Left colon (tissue), 2 donors: ENCODE data around the gene YBX2. TPM values are rescaled to one million over a fixed set of nuclear protein-coding genes. Genes with fewer than 3 reads are reported as not detected.
A peak's percentile ranks its signal among the peaks of the same experiment; 100 is the strongest.

Experiments used
- ATAC-seq: fragments of 200-7000 bp; cut with Tn5 transposase; one replicate; pipeline ENCODE4 v1.9.1; 2020; ENCODE audit warnings: mild to moderate bottlenecking, moderate library complexity
- DNase-seq, 2 donors: peaks; one replicate each; pipeline ENCODE4 v3.0.0-alpha.2; 2020
- intact Hi-C, 2 donors: fragments of 100-400 bp; cut with DNase I in 1 of 2; cut with micrococcal nuclease in 1 of 2; formaldehyde crosslinking; loops; one replicate each; pipeline versions ENCODE4 v1.11.2 to v1.14.0; 2022; cut with DNase I, micrococcal nuclease
- total RNA-seq, 2 donors: library from RNA; stranded (reverse); fragmentation: NEBNext Ultra II Directional; extraction: Animal tissue kit (Norgen Biotek cat#: 25700); gene quantifications; one replicate each; pipeline ENCODE4 v1.2.1, GENCODE V29; 2021
- donor health status: DM: no; HTN: no; CAD: no.
- donor health status: DM: yes; HTN: yes; CAD: no.

The YBX2 gene
- total RNA-seq, 2 donors from 2014 or later: 19.7 to 23.6 TPM

GRCh38 chr17:7238420-7239090 is 55.9 kb downstream of the YBX2 start:
- no peak for ATAC-seq
- peak in 1 of 2 donors; percentile 54 for DNase-seq
- intact Hi-C loops: no loop called here

Other genes starting within 250 kb of the YBX2 start
- gene CLEC10A, start 214.4 kb downstream of the YBX2 start, total RNA-seq: 1 to 10 TPM; 4.2 to 7.6 TPM
- under 1 TPM in 1 of 2 donors, not detected in 1; 0.25 TPM for gene ASGR2, start 179.8 kb downstream of the YBX2 start, total RNA-seq
- under 1 TPM; 0.37 to 0.42 TPM for gene ASGR1, start 115.3 kb downstream of the YBX2 start, total RNA-seq
- 1 to 10 TPM; 4.0 to 7.3 TPM for gene DLG4, start 74.8 kb downstream of the YBX2 start, total RNA-seq
- 1,000 to 10,000 TPM in 1 of 2 donors, 100 to 1,000 TPM in 1; 784 to 1,134 TPM for gene ACADVL, start 74.7 kb downstream of the YBX2 start, total RNA-seq
- 10 to 100 TPM; 30.9 to 34.9 TPM for gene DVL2, start 60.1 kb downstream of the YBX2 start, total RNA-seq
- 10 to 100 TPM; 33.9 to 44.1 TPM for gene PHF23, start 55.2 kb downstream of the YBX2 start, total RNA-seq
- 100 to 1,000 TPM; 431 to 505 TPM for gene GABARAP, start 52.2 kb downstream of the YBX2 start, total RNA-seq
- gene CTDNEP1, start 42.9 kb downstream of the YBX2 start, total RNA-seq: 100 to 1,000 TPM; 108 to 117 TPM
- 10 to 100 TPM; 42.4 to 55.4 TPM for gene ELP5, start 42.4 kb downstream of the YBX2 start, total RNA-seq
- gene CLDN7, start 32.2 kb downstream of the YBX2 start, total RNA-seq: 1,000 to 10,000 TPM in 1 of 2 donors, 100 to 1,000 TPM in 1; 997 to 1,004 TPM
- 1 to 10 TPM; 1.4 to 9.7 TPM for gene SLC2A4, start 12.9 kb downstream of the YBX2 start, total RNA-seq
- gene EIF5A, start 13.0 kb upstream of the YBX2 start, total RNA-seq: 100 to 1,000 TPM; 330 to 413 TPM
- 10 to 100 TPM; 71.2 to 72.4 TPM for gene GPS2, start 20.7 kb upstream of the YBX2 start, total RNA-seq
- gene NEURL4, start 34.7 kb upstream of the YBX2 start, total RNA-seq: 10 to 100 TPM; 32.7 to 44.5 TPM
- gene ACAP1, start 41.9 kb upstream of the YBX2 start, total RNA-seq: 1 to 10 TPM; 4.1 to 9.0 TPM
- 10 to 100 TPM in 1 of 2 donors, 1 to 10 TPM in 1; 9.4 to 10.1 TPM for gene KCTD11, start 57.5 kb upstream of the YBX2 start, total RNA-seq
- gene TMEM95, start 60.5 kb upstream of the YBX2 start, total RNA-seq: not detected
- 10 to 100 TPM; 22.2 to 24.9 TPM for gene TNK1, start 86.5 kb upstream of the YBX2 start, total RNA-seq
- 10 to 100 TPM in 1 of 2 donors, 1 to 10 TPM in 1; 8.9 to 10.2 TPM for gene PLSCR3, start 99.9 kb upstream of the YBX2 start, total RNA-seq
- gene TMEM256, start 109.5 kb upstream of the YBX2 start, total RNA-seq: 10 to 100 TPM; 70.8 to 81.0 TPM
- gene NLGN2, start 113.2 kb upstream of the YBX2 start, total RNA-seq: 1 to 10 TPM; 2.7 to 6.6 TPM
- not detected for gene SPEM1, start 125.7 kb upstream of the YBX2 start, total RNA-seq
- gene SPEM2, start 131.0 kb upstream of the YBX2 start, total RNA-seq: not detected
- gene SPEM3, start 134.2 kb upstream of the YBX2 start, total RNA-seq: not detected
- gene TMEM102, start 140.8 kb upstream of the YBX2 start, total RNA-seq: 10 to 100 TPM; 19.3 to 20.5 TPM
- gene FGF11, start 144.9 kb upstream of the YBX2 start, total RNA-seq: 1 to 10 TPM; 1.2 to 2.3 TPM
- 10 to 100 TPM in 1 of 2 donors, 1 to 10 TPM in 1; 9.6 to 10.7 TPM for gene CHRNB1, start 150.4 kb upstream of the YBX2 start, total RNA-seq
- gene ZBTB4, start 185.0 kb upstream of the YBX2 start, total RNA-seq: 10 to 100 TPM; 17.5 to 25.0 TPM
- not detected for gene SLC35G6, start 186.8 kb upstream of the YBX2 start, total RNA-seq
- gene POLR2A, start 189.7 kb upstream of the YBX2 start, total RNA-seq: 10 to 100 TPM; 83.8 to 100.0 TPM